SK-N-SH treated with all-trans-retinoic acid at 6 μM for 48 hours (cell line): Measurements from ENCODE around the gene PDE8A.

Experiments
- ATAC-seq: fragments of 200-7000 bp; cut with Tn5 transposase; 3 replicates; pipeline ENCODE4 v1.9.1; 2020; ENCODE audit warnings: mild to moderate bottlenecking, moderate library complexity
- ARNTL ChIP-seq: fragments of 450-650 bp; formaldehyde crosslinking; IDR thresholded peaks from 2 replicates; pipeline ENCODE4 v1.5.0; 2020; ENCODE audit warnings: low read depth, mild to moderate bottlenecking, moderate library complexity, borderline replicate concordance
- CREB5 ChIP-seq: fragments of 250-450 bp; sonication (Bioruptor Pico); IDR thresholded peaks from 2 replicates; pipeline ENCODE4 v1.5.1; 2020; ENCODE audit warnings: low read depth, mild to moderate bottlenecking, moderate library complexity
- CSDC2 ChIP-seq: fragments of 250-450 bp; sonication (Bioruptor Pico); IDR thresholded peaks from 2 replicates; pipeline ENCODE4 v1.5.0; 2020; ENCODE audit warnings: mild to moderate bottlenecking, moderate library complexity
- ESRRG ChIP-seq: fragments of 250-450 bp; sonication (Bioruptor Pico); IDR thresholded peaks from 2 replicates; pipeline ENCODE4 v1.6.1; 2021; ENCODE audit warnings: mild to moderate bottlenecking
- GLIS3 ChIP-seq: fragments of 250-450 bp; sonication (Bioruptor Pico); IDR thresholded peaks from 2 replicates; pipeline ENCODE4 v1.5.0; 2020; ENCODE audit warnings: mild to moderate bottlenecking, moderate library complexity
- ISL1 ChIP-seq: fragments of 250-450 bp; sonication (Bioruptor Pico); IDR thresholded peaks from 2 replicates; pipeline ENCODE4 v2.1.2; 2022; ENCODE audit warnings: mild to moderate bottlenecking, moderate library complexity
- OSR1 ChIP-seq: fragments of 250-450 bp; sonication (Bioruptor Pico); IDR thresholded peaks from 2 replicates; pipeline ENCODE4 v1.8.0; 2022; ENCODE audit warnings: moderate library complexity, mild to moderate bottlenecking, inconsistent platforms
- PATZ1 ChIP-seq: fragments of 250-450 bp; sonication (Bioruptor Pico); IDR thresholded peaks from 2 replicates; pipeline ENCODE4 v1.8.0; 2020; ENCODE audit warnings: mild to moderate bottlenecking, moderate library complexity, borderline replicate concordance
- PPARA ChIP-seq: fragments of 250-450 bp; sonication (Bioruptor Pico); IDR thresholded peaks from 2 replicates; pipeline ENCODE4 v1.5.0; 2020; ENCODE audit warnings: mild to moderate bottlenecking, borderline replicate concordance
- RARB ChIP-seq: fragments of 250-450 bp; sonication (Bioruptor Pico); IDR thresholded peaks from 2 replicates; pipeline ENCODE4 v1.8.0; 2021; ENCODE audit warnings: mild to moderate bottlenecking, moderate library complexity
- SNAI2 ChIP-seq: fragments of 250-450 bp; sonication (Bioruptor Pico); IDR thresholded peaks from 2 replicates; pipeline ENCODE4 v1.5.0; 2020; ENCODE audit warnings: mild to moderate bottlenecking, moderate library complexity
- TCF4 ChIP-seq: fragments of 250-450 bp; sonication (Bioruptor Pico); IDR thresholded peaks from 2 replicates; pipeline ENCODE4 v1.8.0; 2021; ENCODE audit warnings: mild to moderate bottlenecking, moderate library complexity, borderline replicate concordance
- TOX ChIP-seq: fragments of 250-450 bp; sonication (Bioruptor Pico); IDR thresholded peaks from 2 replicates; pipeline ENCODE4 v1.8.0; 2021; ENCODE audit warnings: mild to moderate bottlenecking, moderate library complexity, borderline replicate concordance
- ZC3H10 ChIP-seq: fragments of 250-450 bp; sonication (Bioruptor Pico); IDR thresholded peaks from 2 replicates; pipeline ENCODE4 v1.5.1; 2021; ENCODE audit warnings: mild to moderate bottlenecking, moderate library complexity
- ZFP3 ChIP-seq: fragments of 250-450 bp; sonication (Bioruptor Pico); IDR thresholded peaks from 2 replicates; pipeline ENCODE4 v1.5.0; 2020; ENCODE audit warnings: mild to moderate bottlenecking, moderate library complexity
- ZFP30 ChIP-seq: fragments of 450-650 bp; formaldehyde crosslinking; IDR thresholded peaks from 2 replicates; pipeline ENCODE4 v1.5.0; 2022; ENCODE audit warnings: mild to moderate bottlenecking, moderate library complexity
- ZNF565 ChIP-seq: fragments of 450-650 bp; formaldehyde crosslinking; conservative IDR thresholded peaks from 2 replicates; pipeline ENCODE4 v1.5.0; 2020; ENCODE audit warnings: low read depth, mild to moderate bottlenecking, moderate library complexity
- ZNF70 ChIP-seq: fragments of 450-650 bp; formaldehyde crosslinking; IDR thresholded peaks from 2 replicates; pipeline ENCODE4 v1.5.0; 2020; ENCODE audit warnings: mild to moderate bottlenecking, moderate library complexity
- ZNF8 ChIP-seq: fragments of 450-650 bp; formaldehyde crosslinking; IDR thresholded peaks from 2 replicates; pipeline ENCODE4 v1.5.0; 2020; ENCODE audit warnings: mild to moderate bottlenecking, moderate library complexity
- TF ChIP-seq, protein P1 (sequence below): fragments of 250-450 bp; sonication (Bioruptor Pico); IDR thresholded peaks from 2 replicates; pipeline ENCODE4 v1.8.0; 2021; ENCODE audit warnings: low read depth, mild to moderate bottlenecking, moderate library complexity, borderline replicate concordance
- TF ChIP-seq, protein P2 (sequence below): fragments of 250-450 bp; sonication (Bioruptor Pico); IDR thresholded peaks from 2 replicates; pipeline ENCODE4 v1.5.0; 2020; ENCODE audit warnings: mild to moderate bottlenecking, moderate library complexity

The PDE8A gene

GRCh38 chr15:85129881-85130280 is 148.2 kb downstream of the PDE8A start (continued):
- TF ChIP-seq ISL1 (CRISPR knock-in tag) = no peak
- no peak for TF ChIP-seq ZNF8
- TF ChIP-seq CSDC2 (CRISPR knock-in tag) = no peak
- no peak for TF ChIP-seq OSR1 (CRISPR knock-in tag)
- no peak for TF ChIP-seq ZNF70 (CRISPR knock-in tag)
- TF ChIP-seq ZC3H10 = no peak
- no peak for TF ChIP-seq PPARA (CRISPR knock-in tag)

- ATAC-seq = no peak
- TF ChIP-seq, protein P1, sequence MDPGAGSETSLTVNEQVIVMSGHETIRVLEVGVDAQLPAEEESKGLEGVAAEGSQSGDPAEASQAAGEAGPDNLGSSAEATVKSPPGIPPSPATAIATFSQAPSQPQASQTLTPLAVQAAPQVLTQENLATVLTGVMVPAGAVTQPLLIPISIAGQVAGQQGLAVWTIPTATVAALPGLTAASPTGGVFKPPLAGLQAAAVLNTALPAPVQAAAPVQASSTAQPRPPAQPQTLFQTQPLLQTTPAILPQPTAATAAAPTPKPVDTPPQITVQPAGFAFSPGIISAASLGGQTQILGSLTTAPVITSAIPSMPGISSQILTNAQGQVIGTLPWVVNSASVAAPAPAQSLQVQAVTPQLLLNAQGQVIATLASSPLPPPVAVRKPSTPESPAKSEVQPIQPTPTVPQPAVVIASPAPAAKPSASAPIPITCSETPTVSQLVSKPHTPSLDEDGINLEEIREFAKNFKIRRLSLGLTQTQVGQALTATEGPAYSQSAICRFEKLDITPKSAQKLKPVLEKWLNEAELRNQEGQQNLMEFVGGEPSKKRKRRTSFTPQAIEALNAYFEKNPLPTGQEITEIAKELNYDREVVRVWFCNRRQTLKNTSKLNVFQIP (CRISPR knock-in tag) = no peak
- TF ChIP-seq ZFP30 (CRISPR knock-in tag) (no peak), OSR1 (CRISPR knock-in tag) (no peak), ESRRG (CRISPR knock-in tag) (no peak), GLIS3 (CRISPR knock-in tag) (no peak), RARB (CRISPR knock-in tag) (no peak), ZFP3 (CRISPR knock-in tag) (no peak), CREB5 (CRISPR knock-in tag) (no peak), CSDC2 (CRISPR knock-in tag) (no peak)
- TF ChIP-seq, protein P2, sequence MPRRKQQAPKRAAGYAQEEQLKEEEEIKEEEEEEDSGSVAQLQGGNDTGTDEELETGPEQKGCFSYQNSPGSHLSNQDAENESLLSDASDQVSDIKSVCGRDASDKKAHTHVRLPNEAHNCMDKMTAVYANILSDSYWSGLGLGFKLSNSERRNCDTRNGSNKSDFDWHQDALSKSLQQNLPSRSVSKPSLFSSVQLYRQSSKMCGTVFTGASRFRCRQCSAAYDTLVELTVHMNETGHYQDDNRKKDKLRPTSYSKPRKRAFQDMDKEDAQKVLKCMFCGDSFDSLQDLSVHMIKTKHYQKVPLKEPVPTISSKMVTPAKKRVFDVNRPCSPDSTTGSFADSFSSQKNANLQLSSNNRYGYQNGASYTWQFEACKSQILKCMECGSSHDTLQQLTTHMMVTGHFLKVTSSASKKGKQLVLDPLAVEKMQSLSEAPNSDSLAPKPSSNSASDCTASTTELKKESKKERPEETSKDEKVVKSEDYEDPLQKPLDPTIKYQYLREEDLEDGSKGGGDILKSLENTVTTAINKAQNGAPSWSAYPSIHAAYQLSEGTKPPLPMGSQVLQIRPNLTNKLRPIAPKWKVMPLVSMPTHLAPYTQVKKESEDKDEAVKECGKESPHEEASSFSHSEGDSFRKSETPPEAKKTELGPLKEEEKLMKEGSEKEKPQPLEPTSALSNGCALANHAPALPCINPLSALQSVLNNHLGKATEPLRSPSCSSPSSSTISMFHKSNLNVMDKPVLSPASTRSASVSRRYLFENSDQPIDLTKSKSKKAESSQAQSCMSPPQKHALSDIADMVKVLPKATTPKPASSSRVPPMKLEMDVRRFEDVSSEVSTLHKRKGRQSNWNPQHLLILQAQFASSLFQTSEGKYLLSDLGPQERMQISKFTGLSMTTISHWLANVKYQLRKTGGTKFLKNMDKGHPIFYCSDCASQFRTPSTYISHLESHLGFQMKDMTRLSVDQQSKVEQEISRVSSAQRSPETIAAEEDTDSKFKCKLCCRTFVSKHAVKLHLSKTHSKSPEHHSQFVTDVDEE (CRISPR knock-in tag) = no peak
Observed at GRCh38 chr15:85131915-85132314, 150.3 kb downstream of the PDE8A start.

- ATAC-seq = no peak
- TF ChIP-seq, protein P2 (CRISPR knock-in tag) = no peak
- TF ChIP-seq TOX (CRISPR knock-in tag) = no peak
- TF ChIP-seq ARNTL = no peak
- no peak for TF ChIP-seq ESRRG (CRISPR knock-in tag)
- no peak for TF ChIP-seq OSR1 (CRISPR knock-in tag)
- TF ChIP-seq, protein P1 (CRISPR knock-in tag) = no peak
- no peak for TF ChIP-seq ZFP30 (CRISPR knock-in tag)
- no peak for TF ChIP-seq SNAI2 (CRISPR knock-in tag)
- no peak for TF ChIP-seq ZNF70 (CRISPR knock-in tag)
- TF ChIP-seq ZNF565 (CRISPR knock-in tag) = no peak
- TF ChIP-seq ZC3H10 = no peak
- TF ChIP-seq GLIS3 (CRISPR knock-in tag) = no peak
- no peak for TF ChIP-seq PATZ1 (CRISPR knock-in tag)
- no peak for TF ChIP-seq PPARA (CRISPR knock-in tag)
- no peak for TF ChIP-seq TCF4 (CRISPR knock-in tag)
- no peak for TF ChIP-seq RARB (CRISPR knock-in tag)
Observed at GRCh38 chr15:85133709-85134108, 152.1 kb downstream of the PDE8A start.
